Activated naive CD8-positive, alpha-beta T cell treated with anti-CD3 and anti-CD28 coated beads for 36 hours (primary cell): ENCODE data around the gene USP32. TPM values are rescaled to one million over a fixed set of nuclear protein-coding genes. Genes with fewer than 3 reads are reported as not detected.
"Not testable (repeated sequence)": the region's sequence is repeated elsewhere in the genome, so short reads cannot be mapped to it uniquely, and the experiment has no call there.

Experiments used
- DNase-seq: peaks from one replicate; pipeline ENCODE4 v3.0.0; 2021
- H3K27ac Mint-ChIP-seq: one replicate; pipeline ENCODE4 v1.8.0; 2022; ENCODE audit warnings: mild to moderate bottlenecking, moderate library complexity, mixed read lengths
- H3K27me3 Mint-ChIP-seq: one replicate; pipeline ENCODE4 v1.8.0; 2022; ENCODE audit warnings: mild to moderate bottlenecking, mixed read lengths
- H3K36me3 Mint-ChIP-seq: one replicate; pipeline ENCODE4 v1.8.0; 2021; ENCODE audit warnings: mild to moderate bottlenecking, mixed read lengths
- H3K4me1 Mint-ChIP-seq: one replicate; pipeline ENCODE4 v1.8.0; 2021; ENCODE audit warnings: mixed read lengths
- H3K4me3 Mint-ChIP-seq: one replicate; pipeline ENCODE4 v1.8.0; 2022; ENCODE audit warnings: mild to moderate bottlenecking, moderate library complexity, mixed read lengths
- H3K9me3 Mint-ChIP-seq: one replicate; pipeline ENCODE4 v1.8.0; 2022; ENCODE audit warnings: mixed read lengths
- total RNA-seq, 2 experiments: library from RNA; stranded (reverse); gene quantifications; one replicate each; pipeline ENCODE4 v1.2.3, GENCODE V29; 2021

The USP32 gene
- total RNA-seq, 2 experiments from 2014 or later = 26.6 to 26.7 TPM

DNA sequence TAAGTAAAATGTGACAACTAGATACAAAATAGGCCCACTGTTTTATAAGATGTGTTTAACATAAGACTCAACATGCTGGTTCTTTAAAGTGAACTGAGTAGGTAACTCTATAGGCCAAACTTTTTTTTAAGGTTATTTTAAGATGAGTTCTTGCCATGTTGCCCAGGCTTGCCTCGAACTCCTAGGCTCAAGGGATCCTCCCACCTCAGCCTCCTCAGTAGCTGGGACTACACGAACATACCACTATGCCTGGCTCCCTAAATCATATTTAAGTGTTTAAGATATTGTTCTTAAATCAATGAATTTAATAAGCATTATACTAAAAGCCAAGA is 69.9 kb downstream of the USP32 start:
- H3K36me3 Mint-ChIP-seq = peaks cover 1% of the 10 kb centered on the region
- peaks cover 11% of the 10 kb centered on the region for H3K4me1 Mint-ChIP-seq
- no peak overlapping the region for H3K4me3 Mint-ChIP-seq
- H3K27ac Mint-ChIP-seq = no peak overlapping the region
- H3K27me3 Mint-ChIP-seq = no peaks in the 10 kb centered on the region
- H3K9me3 Mint-ChIP-seq = no peaks in the 10 kb centered on the region
- DNase-seq = no peak

DNA sequence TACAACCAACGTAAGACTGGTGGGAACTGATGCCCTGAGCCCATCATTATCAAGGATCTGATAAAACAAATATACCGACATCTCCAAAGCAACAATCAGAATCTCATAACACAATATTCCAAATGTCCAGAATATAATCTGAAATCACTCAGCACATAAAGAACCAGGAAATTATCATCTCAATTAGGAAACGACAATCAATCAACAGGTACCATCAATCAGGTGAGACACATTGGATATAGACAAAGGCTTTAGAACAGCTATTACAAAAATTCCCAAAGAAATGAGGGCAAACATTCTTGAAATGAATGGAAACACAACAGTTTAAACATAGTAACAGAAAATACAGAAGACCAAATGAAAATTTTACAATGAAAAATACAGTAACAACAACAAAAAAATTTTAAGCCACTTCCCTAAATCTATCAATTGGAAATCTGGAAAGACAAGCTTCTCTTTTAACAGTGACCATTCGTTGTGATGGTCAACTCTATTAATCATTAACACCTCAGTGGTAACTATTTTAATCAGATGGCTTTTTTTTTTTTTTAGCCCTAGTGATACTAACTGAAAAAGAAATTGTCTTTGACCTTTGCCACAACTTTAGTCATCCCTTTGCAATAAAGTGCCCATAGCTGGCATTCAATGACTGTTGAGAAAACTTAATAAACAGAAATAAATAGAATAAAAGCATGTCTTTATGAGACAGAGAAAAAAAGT is 70.4 kb downstream of the USP32 start:
- Mint-ChIP-seq H3K27ac (no peak overlapping the region), H3K4me3 (no peak overlapping the region), H3K9me3 (no peaks in the 10 kb centered on the region), H3K27me3 (no peaks in the 10 kb centered on the region), H3K36me3 (peaks cover 5% of the 10 kb centered on the region), H3K4me1 (peaks cover 11% of the 10 kb centered on the region)
- no peak for DNase-seq

DNA sequence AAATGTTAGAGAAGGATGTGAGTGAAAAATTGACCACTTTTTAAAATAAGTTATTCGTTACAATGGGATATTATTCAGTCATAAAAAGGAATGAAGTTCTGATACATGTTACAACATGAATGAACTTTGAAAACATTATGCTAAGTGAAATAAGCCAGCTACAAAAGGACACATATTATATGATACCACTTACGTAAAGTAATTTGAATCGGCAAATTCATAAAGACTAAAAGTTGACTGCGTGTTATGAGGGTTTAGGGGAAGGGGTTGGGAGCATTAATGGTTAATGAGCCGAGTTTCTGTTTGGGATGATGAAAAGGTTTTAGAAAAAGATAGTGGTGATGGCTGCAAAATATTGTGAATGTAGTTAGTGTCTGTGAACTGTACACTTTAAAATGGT is 73.1 kb downstream of the USP32 start:
- H3K27me3 Mint-ChIP-seq = no peaks in the 10 kb centered on the region
- H3K27ac Mint-ChIP-seq = no peak overlapping the region
- no peaks in the 10 kb centered on the region for H3K9me3 Mint-ChIP-seq
- no peak for DNase-seq
- peaks cover 19% of the 10 kb centered on the region for H3K4me1 Mint-ChIP-seq
- peaks cover 8% of the 10 kb centered on the region for H3K36me3 Mint-ChIP-seq
- no peak overlapping the region for H3K4me3 Mint-ChIP-seq

DNA sequence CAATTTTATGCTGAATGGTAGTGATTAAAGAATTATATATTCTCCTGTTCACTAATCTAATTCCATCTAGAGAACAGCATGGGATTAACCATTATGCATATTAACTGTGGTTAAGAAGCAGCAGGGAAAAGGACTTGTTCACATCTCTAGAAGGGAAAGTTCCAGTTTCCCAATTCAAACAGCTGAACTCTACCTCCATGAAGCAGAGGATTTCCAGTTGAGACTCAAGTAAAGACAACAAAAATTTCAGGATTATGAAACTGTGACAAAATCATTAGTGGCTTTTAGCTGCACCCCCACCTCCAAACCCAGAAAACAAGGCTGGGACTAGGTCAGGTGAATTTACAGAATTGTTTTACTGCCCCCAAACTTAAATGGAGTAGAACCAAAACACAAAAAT is 73.6 kb downstream of the USP32 start:
- Mint-ChIP-seq H3K27ac (no peak overlapping the region), H3K9me3 (no peaks in the 10 kb centered on the region), H3K4me1 (peaks cover 23% of the 10 kb centered on the region), H3K27me3 (no peaks in the 10 kb centered on the region), H3K4me3 (no peak overlapping the region), H3K36me3 (peaks cover 12% of the 10 kb centered on the region)
- DNase-seq = no peak

DNA sequence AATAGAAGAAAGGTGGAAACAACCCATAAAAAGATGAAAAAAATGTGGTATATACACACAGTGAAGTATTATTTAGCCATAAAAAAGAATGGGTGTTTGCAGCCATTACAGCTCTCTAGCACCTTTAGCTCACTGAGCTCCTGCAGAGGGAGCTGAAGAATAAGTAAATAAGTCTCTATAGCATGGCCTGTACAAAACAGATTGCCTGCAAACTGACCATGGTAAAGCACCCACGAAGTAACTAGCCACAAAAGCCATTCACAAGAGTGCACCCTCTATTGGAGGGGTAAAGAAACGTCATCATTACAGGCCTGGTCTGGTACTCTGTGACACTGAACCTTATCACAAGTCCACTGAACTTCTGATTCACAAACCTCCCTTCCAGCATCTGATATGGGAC is 76.3 kb downstream of the USP32 start:
- H3K27me3 Mint-ChIP-seq = no peaks in the 10 kb centered on the region
- no peak for DNase-seq
- peaks cover 16% of the 10 kb centered on the region for H3K36me3 Mint-ChIP-seq
- no peaks in the 10 kb centered on the region for H3K9me3 Mint-ChIP-seq
- H3K4me1 Mint-ChIP-seq = peaks cover 19% of the 10 kb centered on the region
- H3K4me3 Mint-ChIP-seq = no peak overlapping the region
- H3K27ac Mint-ChIP-seq = no peak overlapping the region

DNA sequence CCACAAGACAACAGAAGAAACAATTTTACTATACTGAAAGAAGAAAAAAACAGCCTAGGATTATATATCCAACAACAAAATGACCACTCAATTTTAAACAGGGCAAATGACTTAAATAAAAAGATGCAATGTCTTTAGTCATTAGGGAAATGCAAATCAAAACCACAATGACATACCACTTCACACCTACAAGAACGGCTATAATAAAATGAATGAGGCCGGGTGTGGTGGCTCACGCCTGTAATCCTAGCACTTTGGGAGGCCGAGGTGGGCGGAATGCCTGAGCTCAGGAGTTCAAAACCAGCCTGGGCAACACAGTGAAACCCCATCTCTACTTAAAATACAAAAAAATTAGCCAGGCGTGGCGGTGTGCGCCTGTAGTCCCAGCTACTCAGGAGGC is 77.0 kb downstream of the USP32 start:
- Mint-ChIP-seq H3K4me1 (peaks cover 16% of the 10 kb centered on the region), H3K36me3 (peaks cover 21% of the 10 kb centered on the region)
- not testable (repeated sequence) for H3K27ac Mint-ChIP-seq, H3K27me3 Mint-ChIP-seq, H3K9me3 Mint-ChIP-seq, H3K4me3 Mint-ChIP-seq, DNase-seq

DNA sequence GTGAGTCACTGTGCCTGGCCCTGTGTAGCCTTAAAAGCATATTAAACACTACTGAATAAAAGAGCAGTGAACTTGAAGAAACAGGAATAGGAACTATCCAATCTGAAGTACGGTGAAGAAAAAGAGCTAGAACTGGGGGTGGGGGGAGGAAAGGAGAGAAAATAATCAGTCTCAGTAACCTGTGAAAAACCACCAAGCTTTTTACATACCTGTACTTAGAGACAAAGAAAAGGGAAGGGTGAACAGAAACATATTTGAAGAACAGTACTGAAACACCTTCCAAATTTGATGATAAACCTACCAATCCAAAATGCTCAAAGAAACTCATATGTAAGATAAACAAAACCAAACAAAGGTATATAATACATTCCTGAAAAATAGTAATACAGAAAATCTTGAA is 77.5 kb downstream of the USP32 start:
- Mint-ChIP-seq H3K36me3 (peaks cover 23% of the 10 kb centered on the region), H3K27ac (no peak overlapping the region), H3K27me3 (no peaks in the 10 kb centered on the region), H3K9me3 (no peaks in the 10 kb centered on the region), H3K4me1 (peaks cover 16% of the 10 kb centered on the region), H3K4me3 (no peak overlapping the region)
- DNase-seq = no peak

DNA sequence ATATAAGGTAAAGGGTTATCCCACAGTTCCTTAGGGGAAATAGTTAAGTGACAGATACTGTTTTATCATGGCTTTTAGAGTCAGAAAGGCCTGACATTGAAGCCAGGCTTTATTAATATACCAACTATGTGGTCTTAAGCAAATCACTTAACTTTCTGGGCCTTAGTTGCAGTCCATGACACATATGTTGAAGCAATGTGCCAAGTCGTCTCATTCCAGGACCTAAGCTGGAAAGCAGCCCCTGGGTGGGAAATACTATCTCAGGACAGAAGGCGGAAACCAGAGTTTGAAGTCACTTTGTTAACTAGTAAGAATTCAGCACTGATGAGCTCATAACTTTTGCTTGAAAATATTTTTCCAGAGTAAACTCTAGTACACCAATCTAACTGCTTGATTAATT is 80.0 kb downstream of the USP32 start:
- no peak for DNase-seq
- H3K4me3 Mint-ChIP-seq = no peak overlapping the region

DNA sequence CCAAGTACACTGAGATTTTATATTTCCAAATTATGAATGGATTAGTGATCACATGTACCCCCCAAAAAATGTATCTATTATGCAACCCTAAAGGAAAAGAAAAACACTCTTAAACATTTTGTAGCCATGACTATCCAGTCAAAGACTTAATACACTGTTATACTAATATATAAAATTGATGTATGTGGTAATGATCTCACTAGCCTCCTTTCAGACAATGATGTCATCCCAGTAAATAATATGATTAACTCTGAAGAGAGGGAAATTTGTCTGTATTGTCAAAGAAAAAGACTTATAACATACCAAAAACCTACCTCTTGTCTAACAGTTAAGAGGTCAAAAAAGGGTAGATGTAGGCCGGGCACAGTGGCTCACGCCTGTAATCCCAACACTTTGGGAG is 80.7 kb downstream of the USP32 start:
- Mint-ChIP-seq H3K27me3 (no peaks in the 10 kb centered on the region), H3K9me3 (no peaks in the 10 kb centered on the region), H3K4me3 (no peak overlapping the region), H3K36me3 (peaks cover 27% of the 10 kb centered on the region), H3K27ac (no peak overlapping the region), H3K4me1 (peaks cover 16% of the 10 kb centered on the region)
- no peak for DNase-seq

More for the DNA sequence above, 80.0 kb downstream of the USP32 start:
- no peaks in the 10 kb centered on the region for H3K27me3 Mint-ChIP-seq
- no peak overlapping the region for H3K27ac Mint-ChIP-seq
- no peaks in the 10 kb centered on the region for H3K9me3 Mint-ChIP-seq
- peaks cover 31% of the 10 kb centered on the region for H3K36me3 Mint-ChIP-seq
- peaks cover 16% of the 10 kb centered on the region for H3K4me1 Mint-ChIP-seq

DNA sequence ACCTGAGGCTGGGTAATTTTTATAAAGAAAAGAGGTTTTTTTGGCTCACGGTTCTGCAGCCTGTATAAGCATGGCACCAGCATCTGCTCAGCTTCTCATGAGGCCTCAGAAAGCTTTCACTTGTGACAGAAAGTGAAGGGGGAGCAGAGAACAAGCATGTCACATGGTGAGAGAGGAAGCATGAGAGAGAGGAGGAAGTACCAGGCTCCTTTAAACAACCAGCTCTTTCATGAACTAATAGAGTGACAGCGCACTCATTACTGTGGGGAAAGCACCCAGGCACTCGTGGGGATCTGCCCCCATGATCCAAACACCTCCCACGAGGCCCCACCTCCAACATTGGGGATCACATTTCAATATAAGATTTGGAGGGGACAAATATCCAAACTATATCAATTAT is 86.8 kb downstream of the USP32 start:
- Mint-ChIP-seq H3K4me3 (peak overlapping the region; percentile 37), H3K27ac (peak overlapping the region; percentile 81), H3K9me3 (peaks cover 3% of the 10 kb centered on the region), H3K4me1 (peaks cover 20% of the 10 kb centered on the region), H3K27me3 (no peaks in the 10 kb centered on the region), H3K36me3 (peaks cover 24% of the 10 kb centered on the region)
- DNase-seq = peak; percentile 16

DNA sequence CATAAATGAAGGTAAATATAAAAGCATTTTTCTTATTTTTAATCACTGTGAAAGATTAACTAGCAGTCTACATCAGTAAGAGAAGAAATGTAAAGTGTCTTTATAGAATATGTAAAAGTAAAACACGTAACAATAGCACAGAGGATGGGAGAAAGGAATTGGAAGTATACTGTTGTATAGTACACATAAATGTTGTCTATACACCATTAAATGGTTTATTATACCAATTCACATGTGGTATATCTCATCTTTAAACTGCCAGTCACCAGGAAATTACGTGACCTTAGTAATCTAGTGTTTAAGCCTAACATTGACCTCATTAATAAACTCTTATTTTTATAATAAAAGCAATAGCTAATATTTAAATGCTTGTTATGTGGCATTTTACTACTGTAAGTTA is 87.4 kb downstream of the USP32 start:
- Mint-ChIP-seq H3K27me3 (no peaks in the 10 kb centered on the region), H3K4me1 (peaks cover 20% of the 10 kb centered on the region), H3K9me3 (peaks cover 3% of the 10 kb centered on the region), H3K4me3 (no peak overlapping the region), H3K27ac (no peak overlapping the region), H3K36me3 (peaks cover 23% of the 10 kb centered on the region)
- no peak for DNase-seq

DNA sequence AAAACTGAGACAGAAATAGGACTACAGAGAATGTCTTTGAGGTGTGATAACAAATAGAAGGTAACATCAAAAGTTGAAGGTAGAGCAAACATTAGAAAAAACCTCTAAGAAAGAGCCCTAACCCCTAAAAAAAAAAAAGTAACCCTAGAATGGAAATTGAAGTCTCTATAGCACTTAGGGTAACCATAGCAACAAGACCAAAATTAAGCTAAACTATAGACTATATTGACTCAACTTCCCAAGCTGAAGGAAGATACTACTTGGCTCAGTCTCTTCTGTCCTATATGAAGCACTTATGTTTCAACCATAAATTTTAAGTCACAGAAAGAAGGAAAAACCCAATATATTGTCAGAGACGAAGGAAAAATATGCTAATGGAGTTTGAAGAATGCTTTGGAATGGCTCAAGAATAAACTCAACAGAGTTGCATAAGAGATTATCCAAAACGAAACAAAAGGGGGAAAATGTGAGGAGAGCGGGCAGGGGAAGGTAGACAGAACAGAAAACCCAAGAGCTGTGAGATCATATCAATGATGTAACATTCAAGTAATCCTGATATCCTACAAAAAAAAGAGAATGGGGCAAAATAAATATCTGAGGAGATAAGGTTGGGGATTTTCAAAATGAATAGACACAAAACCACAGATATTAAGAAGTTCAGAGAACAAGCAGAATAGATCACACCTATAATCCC is 88.4 kb downstream of the USP32 start:
- peaks cover 3% of the 10 kb centered on the region for H3K9me3 Mint-ChIP-seq

DNA sequence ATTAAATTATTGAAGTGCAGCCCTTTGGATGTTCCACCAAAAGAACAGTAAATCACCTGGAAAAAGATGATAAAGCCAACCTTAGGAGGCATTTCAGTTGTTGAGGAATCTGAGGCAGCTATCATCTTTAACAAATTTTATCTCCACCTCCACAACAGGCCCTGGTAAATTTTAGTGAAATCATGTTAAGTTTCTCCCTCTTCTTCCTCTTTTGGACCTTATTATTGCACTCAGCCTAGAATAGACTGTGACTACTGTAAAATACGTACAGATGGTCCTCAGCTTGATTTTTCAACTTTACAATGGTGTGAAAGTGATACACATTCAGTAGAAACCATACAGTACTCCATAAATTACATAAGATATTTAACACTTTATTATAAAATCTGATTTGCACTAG is 90.3 kb downstream of the USP32 start:
- Mint-ChIP-seq H3K4me1 (peaks cover 20% of the 10 kb centered on the region), H3K36me3 (peaks cover 20% of the 10 kb centered on the region), H3K4me3 (no peak overlapping the region), H3K27me3 (no peaks in the 10 kb centered on the region), H3K27ac (no peak overlapping the region), H3K9me3 (peaks cover 3% of the 10 kb centered on the region)
- no peak for DNase-seq

More for the DNA sequence above, 88.4 kb downstream of the USP32 start:
- Mint-ChIP-seq H3K27ac (peak overlapping the region; percentile 2), H3K4me3 (peak overlapping the region; percentile 1), H3K4me1 (peaks cover 20% of the 10 kb centered on the region), H3K27me3 (no peaks in the 10 kb centered on the region), H3K36me3 (peaks cover 23% of the 10 kb centered on the region)
- no peak for DNase-seq

DNA sequence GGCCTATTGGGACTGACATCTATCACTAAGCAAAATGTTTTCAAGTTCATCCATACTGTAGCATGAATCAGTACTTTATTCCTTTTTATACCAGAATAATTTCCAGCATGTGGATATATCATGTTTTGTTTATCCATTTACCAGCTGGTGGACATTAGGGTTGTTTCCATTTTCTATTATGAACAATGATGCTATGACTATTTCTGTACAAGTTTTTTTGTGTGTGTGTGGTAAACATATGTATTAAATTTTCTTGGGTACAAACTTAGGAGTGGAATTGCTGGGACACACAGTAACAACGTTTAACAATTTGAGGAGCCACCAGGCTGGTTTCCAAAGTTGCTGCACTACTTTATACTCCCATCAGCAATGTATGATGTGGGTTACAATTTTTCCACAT is 91.0 kb downstream of the USP32 start:
- Mint-ChIP-seq H3K9me3 (peaks cover 3% of the 10 kb centered on the region), H3K4me1 (peaks cover 20% of the 10 kb centered on the region), H3K27me3 (no peaks in the 10 kb centered on the region), H3K36me3 (peaks cover 20% of the 10 kb centered on the region), H3K4me3 (no peak overlapping the region), H3K27ac (no peak overlapping the region)
- DNase-seq = no peak

DNA sequence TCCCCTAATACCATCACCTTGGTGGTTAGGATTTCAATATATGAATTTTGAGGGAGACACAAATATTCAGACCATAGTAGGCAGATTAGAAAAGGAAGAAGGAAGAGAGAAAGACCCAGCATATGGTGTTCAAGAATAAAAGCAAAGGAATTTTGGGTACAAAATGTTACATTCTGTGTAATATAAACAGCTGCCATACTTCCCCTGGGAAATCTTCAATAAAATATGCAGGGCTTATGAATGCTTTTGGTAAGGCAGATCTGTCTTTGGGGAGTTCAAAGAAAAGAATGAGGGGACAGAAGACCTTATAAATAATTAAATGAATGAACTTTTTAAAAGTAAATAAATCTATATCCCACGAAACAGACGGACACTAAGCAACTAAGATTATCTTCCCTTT is 91.9 kb downstream of the USP32 start:
- peaks cover 11% of the 10 kb centered on the region for H3K4me1 Mint-ChIP-seq
- DNase-seq = no peak
- peaks cover under 1% of the 10 kb centered on the region for H3K9me3 Mint-ChIP-seq
- peaks cover 17% of the 10 kb centered on the region for H3K36me3 Mint-ChIP-seq
- no peaks in the 10 kb centered on the region for H3K27me3 Mint-ChIP-seq
- no peak overlapping the region for H3K4me3 Mint-ChIP-seq
- no peak overlapping the region for H3K27ac Mint-ChIP-seq
